Measurements from ENCODE around the gene BIRC7.

Gene BIRC7

GRCh38 chr20:63226042-63226943, 9.4 kb upstream of the BIRC7 start:
- DNase-seq: no peak

GRCh38 chr20:63227260-63227659, 8.4 kb upstream of the BIRC7 start:
- no peak for DNase-seq

- no peak for DNase-seq
Measured at GRCh38 chr20:63228806-63229205, 6.9 kb upstream of the BIRC7 start.

GRCh38 chr20:63230800-63231268, 4.9 kb upstream of the BIRC7 start:
- DNase-seq: no peak

- DNase-seq: no peak
Measured at GRCh38 chr20:63232235-63233060, 3.3 kb upstream of the BIRC7 start.

GRCh38 chr20:63233061-63233344, 2.7 kb upstream of the BIRC7 start:
- no peak for DNase-seq

GRCh38 chr20:63233924-63234323, 1.8 kb upstream of the BIRC7 start:
- DNase-seq: no peak

- DNase-seq: no peak
Measured at GRCh38 chr20:63234693-63235398, 859 bp upstream of the BIRC7 start.

GRCh38 chr20:63236116-63236837, 572 bp downstream of the BIRC7 start:
- DNase-seq: no peak

- DNase-seq: no peak
Measured at GRCh38 chr20:63238031-63238430, 2.3 kb downstream of the BIRC7 start.

- DNase-seq: no peak
Measured at GRCh38 chr20:63238514-63239125, 2.9 kb downstream of the BIRC7 start.

- DNase-seq: no peak
Measured at GRCh38 chr20:63239431-63239830, 3.7 kb downstream of the BIRC7 start.

GRCh38 chr20:63240004-63240403, 4.3 kb downstream of the BIRC7 start:
- no peak for DNase-seq

GRCh38 chr20:63241272-63241671, 5.6 kb downstream of the BIRC7 start:
- DNase-seq: no peak

GRCh38 chr20:63242736-63243135, 7.0 kb downstream of the BIRC7 start:
- no peak for DNase-seq

GRCh38 chr20:63243604-63244247, 8.0 kb downstream of the BIRC7 start:
- no peak for DNase-seq

- DNase-seq: no peak
Measured at GRCh38 chr20:63244468-63244867, 8.8 kb downstream of the BIRC7 start.

- DNase-seq: no peak
Measured at GRCh38 chr20:63246490-63247288, 11.0 kb downstream of the BIRC7 start.

GRCh38 chr20:63247671-63248228, 12.0 kb downstream of the BIRC7 start:
- no peak for DNase-seq

- no peak for DNase-seq
Measured at GRCh38 chr20:63248835-63249591, 13.3 kb downstream of the BIRC7 start.

All from NCI-H1694 treated with DMSO at 0.1 percent for 48 hours (cell line).